NCI-H460 (cell line): ENCODE data around the gene CADPS2. TPM values are rescaled to one million over a fixed set of nuclear protein-coding genes. Genes with fewer than 3 reads are reported as not detected.

Experiments used
- DNase-seq: peaks from one replicate; pipeline ENCODE4 v3.0.0-alpha.2; 2016; ENCODE audit warnings: low read depth; ENCODE audit errors: extremely low read depth
- polyA plus RNA-seq: library from polyadenylated mRNA; depleted of rRNA; stranded (reverse); fragments of >200 nt; gene quantifications from 2 replicates; pipeline ENCODE4 v1.2.3, GENCODE V29; 2014; cell fraction: nucleus; rRNA removed
- total RNA-seq: library from RNA; depleted of rRNA; stranded (reverse); fragments of >200 nt; shearing (Covaris generic); gene quantifications from 2 replicates; pipeline ENCODE4 v1.2.3, GENCODE V29; 2014; rRNA removed

The CADPS2 gene
- total RNA-seq: 17.2 and 18.0 TPM in 2 replicates
- 13.8 and 14.3 TPM in 2 replicates for polyA plus RNA-seq

DNA sequence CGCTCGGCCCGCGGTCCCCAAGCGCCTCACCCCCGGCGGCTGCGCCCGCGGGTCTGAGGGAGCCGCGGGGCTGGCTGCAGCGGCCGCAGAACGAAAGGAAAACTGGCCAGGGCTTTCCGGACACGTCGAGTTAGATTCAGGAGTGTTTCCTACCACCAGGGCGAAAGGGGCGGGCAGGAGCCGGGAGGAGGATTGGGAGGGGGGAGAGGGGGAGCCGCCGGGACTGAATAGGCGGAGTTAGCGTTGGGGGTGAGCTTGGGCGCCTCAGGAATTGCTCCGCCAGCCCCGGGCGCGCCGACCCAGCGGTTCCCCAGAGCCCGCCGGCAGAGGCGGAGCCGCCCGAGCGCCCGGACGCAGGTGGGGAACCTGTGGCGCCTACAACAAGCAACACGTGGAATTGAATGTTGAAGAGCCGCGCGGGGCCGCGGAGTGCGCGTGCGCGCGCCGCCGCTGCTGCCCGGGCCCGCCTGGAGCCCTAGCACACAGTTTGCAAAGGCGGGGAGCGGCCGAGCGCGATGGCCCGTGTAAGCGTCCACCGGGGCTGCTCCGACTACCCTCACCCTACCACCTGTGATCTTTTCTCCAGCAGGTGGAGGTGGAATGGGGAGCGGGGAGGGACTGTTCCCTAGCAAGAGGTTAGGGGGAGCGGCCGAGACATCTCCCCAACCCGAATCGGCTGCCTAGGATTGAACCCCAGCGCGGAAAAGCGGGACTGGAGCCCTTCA is at the start of gene CADPS2:
TSS of gene CADPS2 (minus strand) at position 104 of the 725 bp plus-strand sequence. CDS start 123 bp downstream, outside the sequence.
- peak; percentile 91 for DNase-seq

DNA sequence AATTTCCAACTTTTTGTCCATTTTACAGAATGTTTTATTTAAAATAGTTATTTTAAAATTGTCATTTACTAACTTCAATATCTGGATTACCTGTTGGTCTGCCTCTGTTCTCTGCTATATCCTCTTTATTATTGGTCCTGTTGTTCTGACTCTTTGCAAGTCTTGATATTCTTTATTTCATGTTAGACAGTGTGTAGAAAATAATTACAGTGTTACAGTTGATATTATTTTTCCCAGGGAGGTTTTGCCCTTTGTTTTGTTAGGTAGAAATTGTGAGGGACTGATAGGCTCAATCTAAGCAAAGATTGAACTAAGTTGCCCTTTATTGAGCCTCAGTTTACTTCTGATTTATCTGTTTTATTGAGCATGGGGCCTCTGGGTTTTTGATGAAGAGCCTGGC is 49.4 kb upstream of the CADPS2 start:
- no peak for DNase-seq

DNA sequence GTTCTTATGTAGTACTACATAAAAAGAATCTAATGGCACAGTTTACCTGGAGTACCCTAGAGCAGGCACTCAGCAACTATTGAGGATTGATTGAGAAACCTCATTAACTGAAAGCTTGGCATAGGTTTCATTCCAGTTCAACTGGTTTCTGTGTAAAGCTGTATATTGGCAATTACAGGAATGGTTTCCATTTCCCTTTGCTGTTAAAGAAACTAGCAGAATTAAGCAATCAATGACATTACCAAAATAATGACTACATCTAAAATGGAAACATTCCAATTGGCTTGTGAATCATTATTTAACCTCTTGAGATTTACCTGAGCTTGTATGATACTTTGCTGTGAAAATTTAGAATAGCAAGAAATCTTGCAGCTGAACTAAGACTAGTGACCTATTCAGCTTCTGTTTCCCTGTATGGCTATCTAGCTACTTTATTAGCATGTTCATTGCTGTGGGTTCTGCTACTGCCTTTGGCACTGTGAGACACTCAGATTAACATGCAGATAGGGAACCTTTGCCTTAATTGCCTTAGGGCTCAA is 33.5 kb upstream of the CADPS2 start:
- no peak for DNase-seq

DNA sequence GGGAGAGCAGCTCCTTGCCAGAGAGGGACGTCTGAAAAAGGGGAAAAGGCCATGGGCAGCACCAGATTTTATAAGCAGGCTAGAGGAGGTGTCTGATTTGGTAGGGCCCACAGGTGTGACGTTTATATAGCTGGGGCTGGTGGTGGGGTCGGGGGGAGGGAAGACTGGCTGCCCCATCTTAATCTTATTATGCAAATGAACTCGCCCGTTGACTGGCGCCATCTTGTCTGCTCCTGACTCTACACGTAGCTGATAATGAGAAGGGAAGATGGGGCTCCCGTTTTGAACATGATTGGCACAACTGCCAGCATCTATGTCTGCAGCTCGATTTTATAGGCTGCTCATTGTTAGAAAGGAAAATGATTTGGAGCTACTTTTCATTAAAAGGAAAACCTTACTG is 28.6 kb upstream of the CADPS2 start:
- DNase-seq: no peak

DNA sequence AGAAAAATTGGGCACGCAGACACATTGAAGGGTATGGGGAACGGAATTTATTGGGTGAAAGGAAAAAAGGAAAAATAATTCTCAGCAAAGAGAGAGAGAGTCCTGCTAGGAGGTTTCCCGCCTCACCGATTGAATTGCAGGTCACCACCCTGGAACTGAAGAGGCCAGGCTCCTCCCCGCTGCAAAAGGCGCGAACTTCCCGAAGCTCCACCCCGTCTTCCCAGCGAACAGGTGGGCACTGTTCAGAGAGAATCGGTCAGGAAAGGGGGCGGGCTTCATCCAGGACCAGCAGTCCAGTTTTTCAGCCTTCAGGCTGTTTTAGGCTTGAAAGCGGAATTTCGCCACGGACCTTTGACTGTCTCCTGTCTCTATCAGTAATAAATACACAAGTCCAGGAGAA is 27.3 kb upstream of the CADPS2 start:
- no peak for DNase-seq

DNA sequence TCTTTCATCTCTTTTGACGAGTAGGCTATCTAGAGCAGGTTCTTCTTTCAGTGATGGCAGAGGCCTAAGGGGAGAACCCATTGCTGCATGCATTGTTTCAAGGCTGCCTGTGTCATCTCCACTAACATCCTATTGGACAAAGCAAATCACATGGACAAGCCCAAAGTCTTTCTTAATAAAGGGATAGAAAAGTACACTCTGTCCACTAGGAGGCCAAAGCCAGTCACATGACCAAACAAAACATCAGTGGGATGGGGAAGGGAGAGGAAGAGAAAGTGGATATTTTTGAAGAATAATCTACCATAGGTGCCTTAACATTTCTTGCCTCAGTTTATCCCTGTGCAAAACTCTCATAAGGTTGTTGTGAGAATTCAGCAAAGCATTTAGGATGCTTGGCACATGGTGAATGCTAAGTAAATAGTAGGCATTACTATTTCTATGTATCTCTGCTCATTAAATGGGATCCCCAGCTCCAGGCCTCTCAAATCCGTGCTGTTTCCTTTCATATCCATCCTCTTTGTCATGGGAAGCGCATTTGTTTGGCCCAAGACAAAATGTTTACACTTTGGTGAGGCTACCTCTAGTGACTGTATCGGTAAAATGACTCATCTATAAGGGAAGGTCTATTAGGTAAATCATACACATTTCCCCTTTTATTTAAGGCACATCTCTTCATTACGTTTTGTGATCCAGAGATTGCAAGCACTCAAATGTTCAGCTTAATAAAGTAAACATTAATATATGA is 16.7 kb upstream of the CADPS2 start:
- peak; percentile 16 for DNase-seq

DNA sequence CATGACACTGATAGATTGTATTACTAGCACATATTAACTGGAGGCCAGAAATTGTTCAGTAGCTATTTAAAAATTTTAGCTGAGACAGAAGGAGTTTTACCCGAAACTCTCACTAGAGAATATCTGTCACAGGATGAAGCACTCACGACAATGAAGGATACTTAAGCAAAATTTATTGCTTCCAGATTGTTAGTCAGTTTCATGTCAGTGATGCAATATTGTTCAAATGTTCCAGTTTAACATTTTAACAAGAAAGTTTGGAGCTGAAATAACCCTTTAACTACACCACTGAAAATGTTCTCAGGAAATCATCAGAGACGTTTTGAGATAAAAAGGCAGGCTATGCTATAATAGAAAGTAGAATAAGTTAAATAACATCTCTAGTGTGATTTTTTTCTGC is 15.0 kb upstream of the CADPS2 start:
- no peak for DNase-seq

DNA sequence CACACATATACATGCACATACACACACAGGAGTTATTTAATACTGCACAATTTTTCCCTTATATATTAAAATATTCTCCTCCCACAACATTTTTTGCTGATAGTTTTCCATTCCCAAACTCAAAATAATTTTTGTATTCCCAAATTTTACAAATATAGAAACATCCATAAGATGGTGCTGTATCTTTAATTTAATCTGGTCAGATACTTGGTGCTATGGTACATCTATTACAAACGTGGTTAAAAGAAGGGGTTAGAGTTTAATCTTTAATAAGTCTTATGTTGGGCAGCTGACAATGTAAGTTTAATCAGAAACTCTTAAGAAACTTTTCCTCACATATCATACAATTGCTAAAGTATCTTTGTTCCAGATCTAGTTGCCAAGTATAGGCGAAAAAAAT is 10.2 kb upstream of the CADPS2 start:
- DNase-seq: no peak

DNA sequence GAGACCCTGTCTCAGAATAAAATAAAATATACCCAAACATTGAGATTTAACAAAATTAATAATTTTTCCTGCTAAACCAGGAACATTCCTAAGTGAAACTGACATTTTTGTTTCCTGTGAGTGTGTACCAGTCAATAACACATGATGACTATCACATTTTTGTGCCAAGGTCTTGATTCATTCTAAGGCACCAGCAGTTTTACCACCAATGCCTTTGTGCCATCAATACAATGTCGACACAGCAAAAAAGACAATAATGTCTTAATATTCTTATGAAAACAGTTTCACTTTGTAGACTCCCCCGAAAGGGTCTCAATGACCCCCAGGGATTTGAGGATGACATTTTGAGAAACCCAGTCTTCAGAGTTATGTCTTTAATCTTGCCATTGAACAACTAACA is 7.2 kb upstream of the CADPS2 start:
- DNase-seq: no peak

DNA sequence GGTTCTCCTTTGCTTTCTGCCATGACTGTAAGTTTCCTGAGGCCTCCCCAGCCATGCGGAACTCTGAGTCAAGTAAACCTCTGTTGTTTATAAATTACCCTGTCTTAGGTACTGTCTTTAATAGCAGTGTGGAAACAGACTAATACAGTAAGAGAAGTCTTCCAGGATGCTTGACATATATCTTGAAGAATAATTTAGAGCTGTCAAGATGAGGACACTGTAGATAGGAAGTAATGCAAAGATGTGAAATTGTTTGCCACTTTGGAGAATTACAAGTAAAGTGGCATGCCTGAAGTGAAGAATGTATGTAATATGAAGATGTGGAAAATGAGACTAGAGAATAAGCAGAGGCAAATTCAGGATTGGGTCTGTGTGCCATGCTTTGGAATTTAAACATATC is 2.9 kb upstream of the CADPS2 start:
- no peak for DNase-seq

DNA sequence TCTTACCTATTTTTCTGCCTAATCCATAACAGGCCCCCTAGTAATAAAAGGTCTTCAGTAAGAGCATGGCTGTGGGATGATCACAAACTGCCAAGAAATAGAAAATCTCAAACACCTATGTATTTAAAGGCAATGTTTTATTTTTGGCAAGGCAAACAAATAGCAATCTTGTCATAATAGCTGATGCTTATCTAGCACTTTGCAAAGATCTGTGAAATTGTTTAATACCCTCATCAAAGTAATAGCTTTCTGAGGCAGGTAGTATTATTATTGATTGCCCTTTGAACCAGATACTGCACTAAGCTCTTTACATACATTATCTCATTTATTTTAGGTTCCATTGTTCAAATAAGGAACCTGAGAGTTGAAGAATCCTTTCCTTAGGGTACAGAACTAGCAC is 1.6 kb upstream of the CADPS2 start:
- DNase-seq: no peak

DNA sequence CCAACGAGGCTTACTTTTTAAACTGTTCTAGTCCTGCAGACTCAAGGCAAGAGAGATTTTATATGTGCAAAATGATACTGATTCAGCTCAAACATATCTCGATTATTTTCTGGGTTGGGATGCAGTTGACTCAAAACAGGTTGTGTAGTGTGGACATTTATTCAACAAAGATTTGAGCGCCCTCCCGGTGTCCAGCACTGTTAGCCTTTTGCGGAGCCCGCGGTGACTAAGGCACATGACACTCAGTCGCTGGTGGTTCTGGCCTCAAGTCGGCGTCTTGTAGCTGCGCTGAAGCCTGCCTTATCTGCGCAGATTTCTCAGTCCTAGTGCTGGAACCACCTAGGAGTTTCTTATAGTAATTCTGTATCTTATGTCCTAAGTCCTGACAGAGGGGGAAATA is 938 bp upstream of the CADPS2 start:
- peak; percentile 70 for DNase-seq

DNA sequence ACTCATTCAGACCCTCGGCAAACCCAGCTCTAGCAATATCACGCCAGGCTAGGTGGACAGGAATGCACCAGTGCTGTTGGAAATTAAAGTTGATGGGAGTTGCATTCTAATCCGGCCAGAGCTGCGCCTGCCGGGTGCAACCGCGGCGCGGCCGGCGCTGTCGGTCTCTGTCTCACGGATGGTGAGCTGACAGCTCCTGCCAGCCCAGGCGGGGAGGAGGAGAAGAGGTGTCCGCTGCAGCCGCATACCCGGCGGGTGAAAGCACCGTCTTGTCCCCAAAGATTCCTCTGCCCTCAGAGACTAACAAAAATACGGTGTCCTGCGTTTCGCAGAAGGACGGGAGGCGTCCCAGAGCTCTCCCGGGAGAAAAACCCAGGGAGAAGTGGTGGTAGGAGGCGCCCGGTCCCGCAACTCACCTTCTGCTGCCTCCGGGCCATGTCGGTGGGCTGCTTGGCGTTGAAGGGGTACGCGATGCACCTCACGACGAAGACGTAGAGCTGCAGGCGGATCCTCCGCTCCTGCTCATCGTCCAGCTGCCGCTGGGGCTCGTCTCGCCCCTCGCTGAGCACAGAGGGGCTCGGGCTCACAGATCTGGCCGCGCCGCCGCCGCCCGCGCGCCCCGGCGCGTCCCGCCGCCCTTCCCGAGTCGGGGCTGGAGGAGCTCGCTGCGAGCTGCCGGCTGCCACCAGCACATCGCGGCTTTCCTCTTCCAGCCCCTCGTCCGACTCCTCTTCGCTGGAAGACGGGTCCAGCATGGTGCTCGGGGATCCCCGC is 490 bp downstream of the CADPS2 start:
- peak; percentile 43 for DNase-seq

DNA sequence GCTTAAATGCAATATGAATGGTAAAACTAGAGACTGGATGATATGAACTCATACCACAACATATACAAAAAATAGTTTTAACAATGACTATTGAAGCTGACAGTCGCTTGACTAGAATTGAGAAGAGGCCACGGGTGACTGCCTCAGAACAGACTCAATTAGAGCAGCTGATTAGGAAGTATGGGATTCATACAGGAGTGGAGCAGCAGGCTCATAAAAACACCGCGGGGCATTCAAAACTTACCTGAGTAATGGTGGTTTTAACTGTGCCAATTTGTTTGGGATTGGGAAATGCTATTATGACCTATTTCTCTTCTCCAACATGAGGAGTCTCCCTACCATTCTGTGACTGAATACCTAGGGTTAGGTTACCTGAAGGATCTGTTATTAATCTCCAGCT is 2.1 kb downstream of the CADPS2 start:
- DNase-seq: no peak

DNA sequence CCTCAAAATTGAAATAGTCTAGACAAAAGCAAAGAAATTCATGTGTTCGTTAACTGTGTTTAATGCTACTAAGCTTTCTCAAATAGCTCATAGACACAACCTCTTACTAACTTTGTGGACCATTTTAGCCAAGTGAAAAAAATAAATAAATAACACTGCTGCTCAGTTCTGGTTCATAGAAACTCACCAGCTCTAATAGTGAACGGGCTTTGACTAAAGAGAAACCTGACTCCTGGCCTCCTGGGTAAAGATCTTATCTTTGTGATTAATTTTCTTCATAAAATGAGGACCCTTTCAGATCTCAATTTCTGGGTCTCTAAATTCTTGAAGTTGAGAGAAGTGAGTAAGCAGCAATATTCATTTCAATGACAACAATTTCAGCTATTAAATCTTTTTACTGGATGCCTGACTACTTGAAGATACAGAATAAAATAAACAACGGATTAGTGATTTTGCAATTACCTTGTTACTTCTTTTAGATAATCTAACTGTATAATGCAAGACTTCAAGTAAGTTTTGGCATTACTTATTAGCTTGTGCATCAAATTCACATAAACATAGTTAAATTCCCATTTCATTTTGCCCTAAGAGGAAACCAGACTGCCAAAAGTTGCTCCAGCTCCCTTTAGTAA is 3.1 kb downstream of the CADPS2 start:
- no peak for DNase-seq

DNA sequence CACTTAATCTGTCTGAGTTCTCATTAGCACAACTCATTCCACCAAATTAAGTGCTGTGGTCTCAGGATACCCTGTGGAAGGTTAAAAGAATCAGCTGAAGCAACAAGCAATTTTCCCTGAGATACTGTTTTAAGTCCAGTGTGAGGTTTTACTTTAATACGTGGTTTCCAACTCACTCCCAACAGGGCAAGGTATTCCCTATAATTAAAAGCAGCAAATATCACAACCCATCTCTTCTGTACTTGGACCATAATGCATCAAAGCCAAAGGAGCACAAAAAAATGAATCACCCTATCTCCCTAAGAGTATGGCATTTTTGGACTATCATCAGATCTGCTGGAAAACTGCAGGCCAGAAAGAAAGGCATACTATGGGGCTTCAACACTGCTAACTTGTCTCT is 4.9 kb downstream of the CADPS2 start:
- DNase-seq: no peak

DNA sequence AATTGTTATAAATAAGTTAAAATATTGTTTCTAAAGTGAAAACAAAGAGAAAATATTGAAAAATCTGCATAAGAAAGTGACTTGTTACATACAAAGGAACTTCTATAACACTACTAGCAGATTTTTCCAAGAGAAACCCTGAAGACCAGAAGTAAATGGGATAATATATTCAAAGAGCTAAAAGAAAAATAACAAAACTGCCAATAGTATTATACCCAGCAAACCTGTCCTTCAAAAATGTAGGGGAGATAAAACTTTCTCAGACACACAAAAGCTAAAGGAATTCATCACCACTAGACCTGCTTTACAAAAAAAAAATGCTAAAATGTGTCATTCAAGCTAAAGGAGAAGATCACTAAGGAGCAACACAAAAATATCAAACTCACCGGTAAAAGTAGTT is 17.0 kb downstream of the CADPS2 start:
- DNase-seq: no peak

DNA sequence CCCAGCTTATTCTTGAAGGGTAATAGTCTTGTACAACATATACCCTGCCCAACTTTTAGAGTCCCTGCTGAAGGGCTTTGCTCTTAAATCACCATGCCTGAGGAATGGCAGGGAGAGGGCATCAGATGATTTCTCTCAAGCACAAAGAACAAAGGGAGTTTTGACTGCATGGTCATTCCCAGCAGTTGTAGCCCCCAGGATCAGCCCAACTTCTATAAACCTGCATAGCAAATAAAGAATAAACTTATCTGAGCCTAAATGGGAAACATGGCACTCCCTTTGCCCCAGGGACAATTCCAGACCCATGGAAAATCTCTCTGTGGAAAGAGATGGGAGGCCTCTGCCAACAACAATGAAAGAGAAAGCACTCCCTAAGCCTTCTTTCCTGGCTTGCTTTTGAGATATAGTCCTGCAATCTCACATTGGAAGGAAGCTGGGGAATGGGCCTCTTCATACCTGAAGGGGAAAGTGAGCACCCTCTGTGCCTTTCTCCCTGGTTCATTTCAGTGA is 18.7 kb downstream of the CADPS2 start:
- no peak for DNase-seq

DNA sequence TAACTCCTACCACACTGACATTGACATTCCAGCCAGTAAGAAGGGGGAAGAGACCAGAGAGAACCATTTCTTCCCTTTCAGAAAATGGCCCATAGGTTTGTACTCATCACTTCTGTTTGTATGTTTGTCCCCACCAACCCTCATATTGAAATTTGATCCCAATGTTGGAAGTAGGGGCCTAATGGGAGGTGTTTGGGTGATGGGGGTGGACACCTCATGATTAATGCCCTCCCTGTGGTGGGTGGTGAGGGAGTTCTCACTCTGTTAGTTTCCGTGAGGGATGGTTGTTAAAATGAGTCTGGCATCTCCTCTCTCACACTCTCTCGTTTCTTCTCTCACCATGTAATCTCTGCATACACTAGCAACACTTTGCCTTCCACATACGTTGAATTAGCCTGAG is 21.4 kb downstream of the CADPS2 start:
- no peak for DNase-seq

DNA sequence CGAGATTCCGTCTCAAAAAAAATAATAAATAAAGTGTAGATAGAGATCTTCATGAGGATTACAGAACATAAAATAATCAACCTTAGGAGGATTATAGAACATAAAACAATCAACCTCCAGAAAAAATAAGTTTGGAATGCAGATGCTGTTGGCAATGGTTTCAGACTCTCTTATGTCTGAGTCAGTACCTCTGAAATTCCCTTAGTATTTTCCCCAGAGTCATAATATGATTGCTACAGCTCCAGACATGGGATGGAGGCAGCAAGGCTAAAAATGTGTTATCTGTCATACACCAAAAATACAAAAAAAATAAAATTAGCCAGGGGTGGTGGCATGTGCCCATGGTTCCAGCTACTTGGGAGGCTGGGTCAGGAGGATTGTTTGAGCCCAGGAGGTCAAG is 22.2 kb downstream of the CADPS2 start:
- DNase-seq: no peak
